Rectal smooth muscle tissue (tissue), 1 donor: ENCODE measurements around the gene ADARB2.

Experiments
- H3K27ac ChIP-seq: one replicate; pipeline ENCODE4 v1.7.0; 2013; ENCODE audit warnings: low read depth, low read length, inconsistent platforms
- H3K27me3 ChIP-seq: one replicate; pipeline ENCODE4 v1.7.0; 2013; ENCODE audit warnings: low read length; ENCODE audit not compliant: control insufficient read depth, insufficient read depth
- H3K36me3 ChIP-seq: one replicate; pipeline ENCODE4 v1.7.0; 2013; ENCODE audit warnings: low read length; ENCODE audit not compliant: control insufficient read depth, insufficient read depth
- H3K4me1 ChIP-seq: one replicate; pipeline ENCODE4 v1.7.0; 2013; ENCODE audit warnings: low read length; ENCODE audit not compliant: control insufficient read depth, insufficient read depth
- H3K4me3 ChIP-seq: one replicate; pipeline ENCODE4 v1.7.0; 2013; ENCODE audit warnings: low read length
- H3K9ac ChIP-seq: one replicate; pipeline ENCODE4 v1.7.0; 2013; ENCODE audit warnings: low read length

Gene ADARB2

GRCh38 chr10:1151076-1152033 is 586.0 kb downstream of the ADARB2 start:
- Histone ChIP-seq H3K36me3 (no peaks in the 10 kb centered on the region), H3K4me1 (no peaks in the 10 kb centered on the region), H3K4me3 (no peak overlapping the region), H3K9ac (no peak overlapping the region), H3K27ac (no peak overlapping the region), H3K27me3 (no peaks in the 10 kb centered on the region)

- no peak overlapping the region for H3K9ac ChIP-seq
- H3K27me3 ChIP-seq = no peaks in the 10 kb centered on the region
- H3K4me3 ChIP-seq = no peak overlapping the region
- no peaks in the 10 kb centered on the region for H3K4me1 ChIP-seq
- no peak overlapping the region for H3K27ac ChIP-seq
- H3K36me3 ChIP-seq = no peaks in the 10 kb centered on the region
Measured at GRCh38 chr10:1150638-1150955, 586.7 kb downstream of the ADARB2 start.

GRCh38 chr10:1149793-1150637 is 587.3 kb downstream of the ADARB2 start:
- Histone ChIP-seq H3K27me3 (no peaks in the 10 kb centered on the region), H3K4me3 (no peak overlapping the region), H3K27ac (no peak overlapping the region), H3K4me1 (no peaks in the 10 kb centered on the region), H3K36me3 (no peaks in the 10 kb centered on the region), H3K9ac (no peak overlapping the region)

DNA sequence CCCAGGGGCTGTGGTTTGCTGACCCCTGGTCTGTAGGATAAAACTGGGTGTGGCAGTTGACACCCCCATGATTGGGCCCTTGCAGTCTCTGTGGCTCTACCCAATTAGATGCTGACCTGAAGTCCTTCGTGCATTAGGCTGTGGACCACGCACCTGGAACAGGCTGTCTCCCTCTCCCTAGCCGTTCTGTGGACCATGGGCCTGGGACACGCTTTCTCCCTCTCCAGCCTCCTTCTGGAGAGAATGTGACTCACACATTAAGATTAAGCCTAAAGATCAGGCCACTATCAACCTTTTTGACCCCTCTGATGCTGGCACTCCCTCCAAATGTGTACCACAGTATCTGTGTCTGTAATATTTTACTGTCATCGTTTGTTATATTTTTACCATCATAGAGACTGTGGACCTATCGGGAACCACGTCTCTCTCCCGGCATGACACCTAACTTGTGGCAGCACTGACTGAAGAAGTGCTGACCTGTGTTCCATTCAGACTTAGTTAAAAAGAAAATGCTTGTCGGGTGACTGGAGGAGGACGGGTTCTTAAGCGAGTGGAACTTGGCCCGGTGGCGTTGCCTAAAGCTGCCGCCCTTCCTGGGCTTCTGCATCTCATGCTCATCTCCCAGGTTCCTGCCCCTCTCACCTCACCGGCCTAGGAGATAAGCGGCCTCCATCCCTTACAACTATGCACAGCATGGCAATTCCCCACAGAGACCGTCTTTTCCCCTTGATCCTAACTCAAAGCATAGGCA is 588.3 kb downstream of the ADARB2 start:
- Histone ChIP-seq H3K36me3 (no peaks in the 10 kb centered on the region), H3K9ac (no peak overlapping the region), H3K4me3 (no peak overlapping the region), H3K4me1 (no peaks in the 10 kb centered on the region), H3K27me3 (no peaks in the 10 kb centered on the region), H3K27ac (no peak overlapping the region)

DNA sequence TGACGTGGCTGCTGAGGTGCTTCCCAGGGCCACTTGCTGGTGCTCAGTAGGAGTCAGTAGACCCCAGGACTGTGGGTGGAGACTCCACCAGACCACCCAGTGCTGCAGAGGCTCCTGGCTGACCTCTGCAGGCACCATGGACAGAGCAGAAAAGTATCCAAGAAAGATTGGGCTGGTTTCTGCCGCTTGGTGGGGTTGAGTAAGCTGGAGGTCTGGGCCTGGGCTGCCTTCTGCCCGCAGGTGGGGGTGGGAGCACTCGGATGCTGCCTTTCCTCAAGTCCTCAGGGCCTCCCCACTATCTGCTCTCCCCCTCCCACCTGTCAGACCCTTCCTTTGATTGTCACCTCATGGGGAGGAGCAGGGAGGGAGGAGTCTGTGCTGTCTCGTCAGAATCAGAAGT is 589.5 kb downstream of the ADARB2 start:
- Histone ChIP-seq H3K27me3 (no peaks in the 10 kb centered on the region), H3K27ac (no peak overlapping the region), H3K36me3 (no peaks in the 10 kb centered on the region), H3K4me3 (no peak overlapping the region), H3K4me1 (no peaks in the 10 kb centered on the region), H3K9ac (no peak overlapping the region)

DNA sequence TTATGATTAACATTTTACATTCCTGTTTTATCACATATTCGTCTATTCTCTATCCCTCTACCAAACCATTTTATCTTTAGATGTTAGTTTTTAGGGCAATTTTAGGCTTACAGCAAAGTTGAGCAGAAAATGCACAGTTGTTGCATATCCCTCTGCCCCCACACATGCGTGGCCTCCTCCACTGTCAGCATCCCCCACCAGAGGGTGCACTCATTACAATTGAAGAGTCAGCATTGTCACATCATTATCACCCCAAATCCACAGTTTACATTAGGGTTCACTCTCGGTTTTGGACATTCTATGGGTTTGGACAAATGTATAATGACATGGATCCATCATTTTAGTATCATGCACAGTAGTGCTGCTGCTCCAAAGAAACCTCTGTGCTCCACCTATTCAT is 594.7 kb downstream of the ADARB2 start:
- Histone ChIP-seq H3K27me3 (no peaks in the 10 kb centered on the region), H3K36me3 (no peaks in the 10 kb centered on the region), H3K4me1 (no peaks in the 10 kb centered on the region), H3K4me3 (no peak overlapping the region), H3K9ac (no peak overlapping the region), H3K27ac (no peak overlapping the region)

DNA sequence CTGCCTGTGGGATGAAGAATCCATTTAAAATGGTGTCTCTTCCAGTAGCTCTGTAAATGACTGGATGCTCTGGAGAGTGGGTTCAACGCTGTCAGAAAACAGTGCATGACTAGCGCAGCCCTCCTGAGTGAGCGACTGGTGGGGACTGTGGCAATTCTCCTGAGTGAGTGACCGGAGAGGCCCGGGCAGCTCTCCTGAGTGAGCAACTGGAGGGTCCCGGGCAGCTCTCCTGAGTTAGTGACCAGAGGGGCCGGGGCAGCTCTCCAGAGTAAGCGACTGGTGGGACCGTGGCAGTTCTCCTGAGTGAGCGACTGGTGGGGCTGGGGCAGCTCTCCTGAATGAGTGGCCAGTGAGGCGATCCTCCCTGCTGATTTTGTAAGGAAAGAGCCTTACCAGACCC is 595.6 kb downstream of the ADARB2 start:
- Histone ChIP-seq H3K9ac (no peak overlapping the region), H3K27me3 (no peaks in the 10 kb centered on the region), H3K4me3 (no peak overlapping the region), H3K4me1 (no peaks in the 10 kb centered on the region), H3K27ac (no peak overlapping the region), H3K36me3 (no peaks in the 10 kb centered on the region)

- Histone ChIP-seq H3K4me3 (no peak overlapping the region), H3K4me1 (no peaks in the 10 kb centered on the region), H3K27me3 (no peaks in the 10 kb centered on the region)
Measured at GRCh38 chr10:1141261-1141660, 596.1 kb downstream of the ADARB2 start.

DNA sequence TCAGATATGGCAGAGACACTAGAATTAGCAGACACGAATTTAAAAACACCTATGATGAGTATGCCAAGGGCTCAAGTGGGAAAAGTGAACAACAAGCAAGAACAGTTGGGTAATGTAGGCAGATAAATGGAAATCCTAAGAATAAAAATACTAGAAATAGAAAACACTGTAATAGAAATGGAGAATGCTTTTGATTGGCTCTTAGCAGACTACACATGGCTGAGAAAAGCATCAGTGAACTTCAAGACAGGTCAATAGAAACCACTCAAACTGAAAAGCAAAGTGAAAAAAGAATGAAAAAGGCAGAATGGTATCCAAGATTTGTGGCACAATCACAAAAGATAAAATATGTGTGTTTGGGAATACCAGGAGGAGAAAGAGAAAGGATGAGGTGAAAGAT is 598.8 kb downstream of the ADARB2 start:
- H3K4me1 ChIP-seq = no peaks in the 10 kb centered on the region
- H3K4me3 ChIP-seq = no peak overlapping the region
- no peak overlapping the region for H3K9ac ChIP-seq
- no peaks in the 10 kb centered on the region for H3K36me3 ChIP-seq
- no peak overlapping the region for H3K27ac ChIP-seq
- no peaks in the 10 kb centered on the region for H3K27me3 ChIP-seq

More at GRCh38 chr10:1141261-1141660, 596.1 kb downstream of the ADARB2 start:
- Histone ChIP-seq H3K27ac (no peak overlapping the region), H3K36me3 (no peaks in the 10 kb centered on the region), H3K9ac (no peak overlapping the region)

- Histone ChIP-seq H3K27ac (no peak overlapping the region), H3K36me3 (no peaks in the 10 kb centered on the region), H3K9ac (no peak overlapping the region), H3K4me3 (no peak overlapping the region), H3K4me1 (no peaks in the 10 kb centered on the region), H3K27me3 (no peaks in the 10 kb centered on the region)
Measured at GRCh38 chr10:1137499-1138163, 599.7 kb downstream of the ADARB2 start.

DNA sequence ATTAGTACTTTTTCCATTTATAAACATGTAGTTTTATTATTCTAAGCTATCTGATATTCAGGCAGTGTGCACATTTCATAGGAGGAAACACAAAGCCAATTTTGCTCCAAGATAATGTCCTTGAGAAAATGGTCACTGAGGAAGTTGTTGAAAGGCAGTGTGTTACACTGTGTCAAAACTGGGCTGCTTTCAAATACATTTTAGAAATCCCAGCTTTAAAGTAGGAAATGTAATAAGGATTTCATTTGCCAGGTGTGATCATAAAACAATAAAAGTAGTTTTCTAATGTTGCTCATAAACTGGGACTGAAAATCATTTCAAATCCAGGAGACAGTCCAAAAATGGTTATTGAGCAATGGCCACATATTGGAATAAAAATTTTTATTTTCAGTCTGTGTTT is 601.1 kb downstream of the ADARB2 start:
- Histone ChIP-seq H3K27ac (no peak overlapping the region), H3K36me3 (peaks cover 5% of the 10 kb centered on the region), H3K4me3 (no peak overlapping the region), H3K4me1 (no peaks in the 10 kb centered on the region), H3K27me3 (no peaks in the 10 kb centered on the region), H3K9ac (no peak overlapping the region)

GRCh38 chr10:1134156-1134555 is 603.2 kb downstream of the ADARB2 start:
- Histone ChIP-seq H3K4me1 (no peaks in the 10 kb centered on the region), H3K27me3 (no peaks in the 10 kb centered on the region)

More at GRCh38 chr10:1134156-1134555, 603.2 kb downstream of the ADARB2 start:
- no peak overlapping the region for H3K27ac ChIP-seq
- no peak overlapping the region for H3K9ac ChIP-seq
- no peak overlapping the region for H3K4me3 ChIP-seq
- H3K36me3 ChIP-seq = peaks cover 17% of the 10 kb centered on the region
